Choroid plexus epithelial cell (primary cell): ENCODE measurements around the gene WTAP.
"Not testable (repeated sequence)": the region's sequence is repeated elsewhere in the genome, so short reads cannot be mapped to it uniquely, and the experiment has no call there.

Experiments used
- DNase-seq: peaks from one replicate; pipeline ENCODE4 v3.0.0-alpha.2; 2010; ENCODE audit warnings: low read depth
- H3K4me3 ChIP-seq: 2 replicates; pipeline ENCODE4 v1.5.1; 2011; ENCODE audit warnings: low read depth, mild to moderate bottlenecking, control low read depth, low read length, moderate library complexity
- TF ChIP-seq, protein P1 (sequence below): conservative IDR thresholded peaks from 2 replicates; pipeline ENCODE4 v1.5.1; 2011; ENCODE audit warnings: low read depth, mild to moderate bottlenecking, control low read depth, inconsistent platforms, low read length, moderate library complexity

The WTAP gene

DNA sequence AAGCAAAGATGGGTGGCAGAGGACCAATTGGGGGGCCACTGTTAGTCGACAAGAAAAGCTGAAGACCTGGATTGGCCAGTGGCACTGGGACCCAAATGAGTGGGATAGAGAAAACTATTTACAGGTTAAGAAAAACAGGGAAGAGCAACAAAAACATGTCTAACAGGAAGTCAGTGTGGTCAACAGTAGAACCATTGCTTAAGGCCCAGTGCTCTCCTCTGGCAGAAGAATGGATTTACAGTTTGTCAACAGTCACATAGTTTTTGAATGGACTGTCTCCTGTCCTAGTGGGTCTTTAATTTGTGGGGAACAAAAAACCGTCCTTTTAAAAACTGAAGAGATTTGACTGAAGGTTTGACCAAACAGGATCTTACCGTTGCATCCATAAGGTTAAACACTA, 12.1 kb upstream of the WTAP start:
- H3K4me3 ChIP-seq, result no peak overlapping the region
- TF ChIP-seq, protein P1, sequence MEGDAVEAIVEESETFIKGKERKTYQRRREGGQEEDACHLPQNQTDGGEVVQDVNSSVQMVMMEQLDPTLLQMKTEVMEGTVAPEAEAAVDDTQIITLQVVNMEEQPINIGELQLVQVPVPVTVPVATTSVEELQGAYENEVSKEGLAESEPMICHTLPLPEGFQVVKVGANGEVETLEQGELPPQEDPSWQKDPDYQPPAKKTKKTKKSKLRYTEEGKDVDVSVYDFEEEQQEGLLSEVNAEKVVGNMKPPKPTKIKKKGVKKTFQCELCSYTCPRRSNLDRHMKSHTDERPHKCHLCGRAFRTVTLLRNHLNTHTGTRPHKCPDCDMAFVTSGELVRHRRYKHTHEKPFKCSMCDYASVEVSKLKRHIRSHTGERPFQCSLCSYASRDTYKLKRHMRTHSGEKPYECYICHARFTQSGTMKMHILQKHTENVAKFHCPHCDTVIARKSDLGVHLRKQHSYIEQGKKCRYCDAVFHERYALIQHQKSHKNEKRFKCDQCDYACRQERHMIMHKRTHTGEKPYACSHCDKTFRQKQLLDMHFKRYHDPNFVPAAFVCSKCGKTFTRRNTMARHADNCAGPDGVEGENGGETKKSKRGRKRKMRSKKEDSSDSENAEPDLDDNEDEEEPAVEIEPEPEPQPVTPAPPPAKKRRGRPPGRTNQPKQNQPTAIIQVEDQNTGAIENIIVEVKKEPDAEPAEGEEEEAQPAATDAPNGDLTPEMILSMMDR, result no peak
- DNase-seq, result no peak

- no peak overlapping the region for H3K4me3 ChIP-seq
- TF ChIP-seq, protein P1, result no peak
- no peak for DNase-seq
Measured at GRCh38 chr6:159715605-159716004, 11.7 kb upstream of the WTAP start.

GRCh38 chr6:159716247-159717096, 10.8 kb upstream of the WTAP start:
- DNase-seq, result peak; percentile 93
- no peak overlapping the region for H3K4me3 ChIP-seq
- TF ChIP-seq, protein P1, result no peak

- TF ChIP-seq, protein P1, result no peak
Measured at GRCh38 chr6:159718634-159719033, 8.7 kb upstream of the WTAP start.

GRCh38 chr6:159719287-159719686, 8.0 kb upstream of the WTAP start:
- TF ChIP-seq, protein P1, result no peak
- no peak overlapping the region for H3K4me3 ChIP-seq
- DNase-seq, result no peak

More at GRCh38 chr6:159718634-159719033, 8.7 kb upstream of the WTAP start:
- H3K4me3 ChIP-seq, result no peak overlapping the region
- DNase-seq, result no peak

DNA sequence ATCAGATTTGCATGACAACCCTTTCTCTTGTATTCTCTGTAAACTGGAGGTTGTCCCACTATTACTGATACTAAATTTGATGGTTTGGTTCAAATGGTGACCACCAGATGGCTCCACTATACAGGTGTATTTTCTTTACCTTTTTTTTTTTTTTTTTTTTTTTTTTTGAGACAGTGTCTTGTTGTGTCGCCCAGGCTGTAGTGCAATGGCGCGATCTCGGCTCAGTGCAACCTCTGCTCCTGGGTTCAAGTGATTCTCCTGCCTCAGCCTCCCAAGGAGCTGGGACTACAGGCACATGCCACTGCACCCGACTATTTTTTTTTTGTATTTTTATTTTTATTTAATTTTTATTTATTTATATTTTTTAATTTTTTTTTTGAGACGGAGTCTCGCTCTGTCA, 6.6 kb upstream of the WTAP start:
- H3K4me3 ChIP-seq, result no peak overlapping the region
- peak; percentile 56 for DNase-seq
- TF ChIP-seq, protein P1, result peak; percentile 45

- not testable (repeated sequence) for H3K4me3 ChIP-seq, DNase-seq
Measured at GRCh38 chr6:159721981-159722380, 5.3 kb upstream of the WTAP start.
